AG10803 (cell line): ENCODE data around the gene ALAS1.

Source experiments
- DNase-seq: peaks from one replicate; pipeline ENCODE4 v3.0.0; 2010; ENCODE audit warnings: low read depth
- H3K4me3 ChIP-seq: 2 replicates; pipeline ENCODE4 v1.5.1; 2011; ENCODE audit warnings: mild to moderate bottlenecking, low read length, control low read depth
- TF ChIP-seq, protein P1 (sequence below): conservative IDR thresholded peaks from 2 replicates; pipeline ENCODE4 v1.5.1; 2011; ENCODE audit warnings: mild to moderate bottlenecking, low read length, control low read depth, inconsistent platforms

Gene ALAS1

DNA sequence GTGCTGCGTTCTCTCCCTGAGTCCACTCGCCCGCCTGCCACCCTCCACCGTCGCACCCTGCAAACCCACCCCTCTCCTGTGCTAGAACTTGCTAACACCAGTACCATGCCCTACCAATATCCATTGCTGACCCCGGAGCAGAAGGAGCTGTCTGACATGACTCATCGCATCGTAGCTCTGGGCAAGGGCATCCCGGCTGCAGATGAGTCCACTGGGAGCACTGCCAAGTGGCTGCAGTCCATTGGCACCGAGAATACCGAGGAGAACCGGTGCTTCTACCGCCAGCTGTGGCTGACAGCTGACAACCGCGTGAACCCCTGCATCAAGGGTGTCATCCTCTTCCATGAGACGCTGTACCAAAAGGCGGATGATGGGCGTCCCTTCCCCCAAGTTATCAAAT, 4.9 kb upstream of the ALAS1 start:
- no peak overlapping the region for H3K4me3 ChIP-seq
- DNase-seq, result peak; percentile 70
- TF ChIP-seq, protein P1, sequence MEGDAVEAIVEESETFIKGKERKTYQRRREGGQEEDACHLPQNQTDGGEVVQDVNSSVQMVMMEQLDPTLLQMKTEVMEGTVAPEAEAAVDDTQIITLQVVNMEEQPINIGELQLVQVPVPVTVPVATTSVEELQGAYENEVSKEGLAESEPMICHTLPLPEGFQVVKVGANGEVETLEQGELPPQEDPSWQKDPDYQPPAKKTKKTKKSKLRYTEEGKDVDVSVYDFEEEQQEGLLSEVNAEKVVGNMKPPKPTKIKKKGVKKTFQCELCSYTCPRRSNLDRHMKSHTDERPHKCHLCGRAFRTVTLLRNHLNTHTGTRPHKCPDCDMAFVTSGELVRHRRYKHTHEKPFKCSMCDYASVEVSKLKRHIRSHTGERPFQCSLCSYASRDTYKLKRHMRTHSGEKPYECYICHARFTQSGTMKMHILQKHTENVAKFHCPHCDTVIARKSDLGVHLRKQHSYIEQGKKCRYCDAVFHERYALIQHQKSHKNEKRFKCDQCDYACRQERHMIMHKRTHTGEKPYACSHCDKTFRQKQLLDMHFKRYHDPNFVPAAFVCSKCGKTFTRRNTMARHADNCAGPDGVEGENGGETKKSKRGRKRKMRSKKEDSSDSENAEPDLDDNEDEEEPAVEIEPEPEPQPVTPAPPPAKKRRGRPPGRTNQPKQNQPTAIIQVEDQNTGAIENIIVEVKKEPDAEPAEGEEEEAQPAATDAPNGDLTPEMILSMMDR, result no peak

DNA sequence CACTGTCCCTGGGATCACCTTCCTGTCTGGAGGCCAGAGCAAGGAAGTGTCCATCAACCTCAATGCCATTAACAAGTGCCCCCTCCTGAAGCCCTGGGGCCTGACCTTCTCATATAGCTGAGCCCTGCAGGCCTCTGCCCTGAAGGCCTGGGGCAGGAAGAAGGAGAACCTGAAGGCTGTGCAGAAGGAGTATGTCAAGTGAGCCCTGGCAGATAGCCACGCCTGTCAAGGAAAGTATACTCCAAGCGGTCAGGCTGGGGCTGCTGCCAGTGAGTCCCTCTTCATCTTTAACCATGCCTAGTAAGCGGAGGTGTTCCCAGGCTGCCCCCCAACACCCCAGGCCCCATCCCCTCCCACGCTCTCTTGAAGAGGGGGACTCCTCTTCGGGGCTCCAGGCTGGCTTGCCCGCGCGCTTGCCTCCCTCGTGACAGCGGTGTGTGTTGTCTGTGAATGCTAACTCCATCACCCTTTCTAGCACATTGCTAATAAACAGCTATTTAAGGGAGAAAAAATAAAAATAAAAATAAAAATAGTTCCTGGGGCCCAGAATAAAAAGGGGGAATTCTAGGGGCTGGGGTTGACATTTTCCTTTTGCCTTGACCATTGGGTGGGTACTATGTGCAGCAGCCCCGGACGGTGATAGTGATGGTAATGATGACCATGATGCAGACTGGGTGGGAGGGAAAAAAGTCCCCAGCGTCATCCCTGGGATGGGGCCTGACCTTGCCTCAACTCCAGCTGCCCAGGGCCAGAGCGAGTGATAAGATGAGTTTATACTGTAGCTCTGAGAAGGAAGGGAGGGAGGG, 3.3 kb upstream of the ALAS1 start:
- no peak for DNase-seq
- TF ChIP-seq, protein P1, result no peak
- H3K4me3 ChIP-seq, result no peak overlapping the region

DNA sequence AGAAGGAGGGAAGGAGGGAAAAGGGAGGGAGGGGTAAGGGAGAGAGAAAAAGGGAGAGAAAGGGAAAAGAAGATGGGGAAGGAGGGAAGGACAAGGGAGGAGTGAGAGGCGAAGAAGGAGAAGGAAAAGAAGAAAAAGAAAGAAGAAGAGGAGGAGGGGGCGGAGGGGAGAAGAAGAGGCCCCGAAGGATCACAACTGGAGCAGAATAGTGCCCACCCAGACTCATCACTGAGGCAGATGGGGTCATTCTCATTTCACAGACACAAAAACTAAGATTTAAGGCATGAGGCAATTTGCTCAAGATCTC, 2.7 kb upstream of the ALAS1 start:
- TF ChIP-seq, protein P1, result no peak
- H3K4me3 ChIP-seq, result no peak overlapping the region
- DNase-seq, result no peak

DNA sequence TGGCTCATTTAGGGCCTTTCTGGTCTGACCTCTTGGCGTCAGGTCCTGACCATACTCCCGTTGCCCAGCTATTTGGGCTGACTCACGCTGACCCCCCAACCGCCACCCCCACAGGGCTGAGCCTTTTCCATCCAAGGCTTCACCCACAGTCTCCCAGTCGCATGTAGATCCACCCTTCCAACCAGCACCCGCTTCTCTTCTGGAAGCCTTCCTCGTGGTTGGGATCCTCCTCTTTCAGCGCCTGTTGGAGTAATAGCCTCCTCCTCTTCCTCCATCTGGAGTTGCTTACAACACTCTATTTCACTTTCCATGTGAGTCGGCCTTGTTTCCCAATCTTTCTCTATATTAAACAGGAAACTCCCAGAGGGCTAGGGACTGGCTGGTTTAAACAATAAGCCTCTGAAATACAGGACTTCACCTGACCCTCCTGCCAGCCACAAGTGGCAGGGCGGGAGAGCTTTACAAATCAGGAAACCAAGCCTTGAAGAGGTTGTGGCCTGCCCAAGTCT, 2.1 kb upstream of the ALAS1 start:
- TF ChIP-seq, protein P1, result no peak
- peak; percentile 84 for DNase-seq
- no peak overlapping the region for H3K4me3 ChIP-seq

DNA sequence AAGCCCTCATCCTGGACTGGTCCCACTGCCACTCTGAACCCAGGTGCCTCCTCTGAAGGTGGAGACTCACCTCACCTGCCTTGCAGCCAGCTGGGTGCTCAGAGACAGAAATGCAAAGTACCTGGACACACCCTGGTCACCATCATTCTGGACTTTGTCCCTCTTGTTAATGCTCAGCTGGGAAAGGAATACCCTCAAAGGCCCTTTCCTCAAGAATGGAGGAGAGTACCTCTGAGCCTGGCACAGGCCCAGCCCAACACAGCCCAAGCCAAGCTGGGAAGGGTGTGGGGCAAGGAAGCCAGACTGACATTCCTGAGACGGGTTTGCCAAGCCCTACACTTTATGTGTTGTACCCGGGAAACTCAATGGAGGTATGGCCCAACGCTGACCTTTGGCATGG, 983 bp upstream of the ALAS1 start:
- no peak overlapping the region for H3K4me3 ChIP-seq
- no peak for DNase-seq
- TF ChIP-seq, protein P1, result no peak

DNA sequence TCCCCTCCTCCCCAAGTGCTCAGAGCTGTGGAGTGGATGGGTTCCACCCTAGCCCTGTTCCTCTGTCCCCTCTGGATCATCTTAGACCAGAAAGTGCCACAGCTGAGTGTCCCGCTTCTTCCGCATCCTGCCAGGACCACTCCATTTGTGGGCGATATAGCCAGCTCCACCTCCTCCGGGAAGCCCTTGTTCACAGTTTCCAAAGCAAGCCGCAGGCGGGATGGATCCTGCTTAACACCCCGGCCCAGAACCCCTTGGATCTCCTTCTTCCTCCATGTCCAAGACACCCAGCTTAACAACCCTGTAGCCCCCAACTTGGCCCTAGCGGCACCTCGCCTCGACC, 490 bp upstream of the ALAS1 start:
- DNase-seq, result no peak
- TF ChIP-seq, protein P1, result no peak
- H3K4me3 ChIP-seq, result peak overlapping the region; percentile 83
